Measurements from ENCODE around the gene ANKLE2. TPM values are rescaled to one million over a fixed set of nuclear protein-coding genes. Genes with fewer than 3 reads are reported as not detected.

ANKLE2 gene
- total and polyA plus RNA-seq, 2 of the 13 experiments (the other 11 are each of a cell fraction or from before 2014, with no cell fraction given): 35.3 to 37.1 TPM

DNA sequence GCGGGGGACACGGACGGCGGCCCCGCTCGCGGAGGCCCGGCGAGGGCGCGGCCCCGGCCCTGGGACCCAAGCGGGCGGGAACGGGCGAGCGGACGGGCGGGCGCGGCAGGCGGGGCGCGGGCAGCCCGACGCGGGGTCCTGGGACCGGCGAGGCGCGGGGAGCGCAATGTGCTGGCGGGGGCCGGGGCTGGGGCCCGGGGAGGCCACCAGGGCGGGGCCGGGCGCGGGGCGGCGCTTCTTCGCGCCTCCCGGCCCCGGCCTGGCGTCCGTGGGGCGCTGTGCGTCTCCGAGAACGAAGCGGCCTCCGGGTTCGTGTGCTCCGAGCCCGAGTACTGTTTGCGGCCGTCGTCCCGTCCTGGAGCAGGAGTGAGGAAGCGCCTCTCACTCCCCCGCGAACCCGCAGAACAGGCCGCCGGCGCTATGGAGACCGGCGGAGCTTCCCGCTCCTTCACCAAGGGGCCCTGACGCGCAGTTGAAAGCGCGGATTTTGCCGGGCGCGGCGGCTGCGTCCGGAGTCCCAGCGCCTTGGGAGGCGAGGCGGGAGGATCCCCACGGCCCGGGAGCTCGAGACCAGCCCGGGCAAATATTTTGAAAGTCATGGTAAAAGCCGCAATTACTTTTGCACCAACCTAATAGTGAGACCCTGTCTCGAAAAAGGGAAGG, 420 bp upstream of the ANKLE2 start (continued):
- 0 out of 2 replicates have a peak, but pooled peaks have one; percentile 12 for TF ChIP-seq NCOA2 (CRISPR knock-in tag; IDR thresholded peaks at IDR 0.05)
- TF ChIP-seq ZNF772 (CRISPR knock-in tag; IDR thresholded peaks at IDR 0.05): no peak
- peak; percentile 83; the same call in 1 of the 2 replicates for TF ChIP-seq SMAD3 (CRISPR knock-in tag; IDR thresholded peaks at IDR 0.05)
- TF ChIP-seq BCL6 (CRISPR knock-in tag; IDR thresholded peaks at IDR 0.05): peak; percentile 23
- peak; percentile 47; the same call in 1 of the 2 replicates for TF ChIP-seq KDM3A (CRISPR knock-in tag; IDR thresholded peaks at IDR 0.05; ENCODE audit: low read depth)
- peak; percentile 55 for TF ChIP-seq IKZF4 (CRISPR knock-in tag; IDR thresholded peaks at IDR 0.05; ENCODE audit: borderline replicate concordance, low read depth, not compliant biosample characterization)
- peak; percentile 63 for TF ChIP-seq GABPB1 (CRISPR knock-in tag; IDR thresholded peaks at IDR 0.05)
- 0 out of 2 replicates have a peak, but pooled peaks have one; percentile 69 for TF ChIP-seq TOPORS (CRISPR knock-in tag; IDR thresholded peaks at IDR 0.05)
- TF ChIP-seq RBM39 (IDR thresholded peaks at IDR 0.05; ENCODE audit: low read depth, low read length, poor library complexity, severe bottlenecking): peak; percentile 69
- TF ChIP-seq, protein P1, sequence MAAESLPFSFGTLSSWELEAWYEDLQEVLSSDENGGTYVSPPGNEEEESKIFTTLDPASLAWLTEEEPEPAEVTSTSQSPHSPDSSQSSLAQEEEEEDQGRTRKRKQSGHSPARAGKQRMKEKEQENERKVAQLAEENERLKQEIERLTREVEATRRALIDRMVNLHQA (CRISPR knock-in tag; IDR thresholded peaks at IDR 0.05): no peak
- TF ChIP-seq HCFC1 (IDR thresholded peaks at IDR 0.05; ENCODE audit: low read depth, low read length): 0 out of 2 replicates have a peak, but pooled peaks have one; percentile 11
- 0 out of 2 replicates have a peak, but pooled peaks have one; percentile 59 for TF ChIP-seq HOXA9 (CRISPR knock-in tag; IDR thresholded peaks at IDR 0.05; ENCODE audit: borderline replicate concordance)
- TF ChIP-seq YEATS2 (CRISPR knock-in tag; IDR thresholded peaks at IDR 0.05; ENCODE audit: borderline replicate concordance): peak; percentile 47
- TF ChIP-seq TBX3 (IDR thresholded peaks at IDR 0.05; ENCODE audit: borderline replicate concordance): peak; percentile 26; the same call in 1 of the 2 replicates
- TF ChIP-seq NFE2L1 (CRISPR knock-in tag; IDR thresholded peaks at IDR 0.05; ENCODE audit: borderline replicate concordance): 0 out of 2 replicates have a peak, but pooled peaks have one; percentile 35
- TF ChIP-seq, protein P2, sequence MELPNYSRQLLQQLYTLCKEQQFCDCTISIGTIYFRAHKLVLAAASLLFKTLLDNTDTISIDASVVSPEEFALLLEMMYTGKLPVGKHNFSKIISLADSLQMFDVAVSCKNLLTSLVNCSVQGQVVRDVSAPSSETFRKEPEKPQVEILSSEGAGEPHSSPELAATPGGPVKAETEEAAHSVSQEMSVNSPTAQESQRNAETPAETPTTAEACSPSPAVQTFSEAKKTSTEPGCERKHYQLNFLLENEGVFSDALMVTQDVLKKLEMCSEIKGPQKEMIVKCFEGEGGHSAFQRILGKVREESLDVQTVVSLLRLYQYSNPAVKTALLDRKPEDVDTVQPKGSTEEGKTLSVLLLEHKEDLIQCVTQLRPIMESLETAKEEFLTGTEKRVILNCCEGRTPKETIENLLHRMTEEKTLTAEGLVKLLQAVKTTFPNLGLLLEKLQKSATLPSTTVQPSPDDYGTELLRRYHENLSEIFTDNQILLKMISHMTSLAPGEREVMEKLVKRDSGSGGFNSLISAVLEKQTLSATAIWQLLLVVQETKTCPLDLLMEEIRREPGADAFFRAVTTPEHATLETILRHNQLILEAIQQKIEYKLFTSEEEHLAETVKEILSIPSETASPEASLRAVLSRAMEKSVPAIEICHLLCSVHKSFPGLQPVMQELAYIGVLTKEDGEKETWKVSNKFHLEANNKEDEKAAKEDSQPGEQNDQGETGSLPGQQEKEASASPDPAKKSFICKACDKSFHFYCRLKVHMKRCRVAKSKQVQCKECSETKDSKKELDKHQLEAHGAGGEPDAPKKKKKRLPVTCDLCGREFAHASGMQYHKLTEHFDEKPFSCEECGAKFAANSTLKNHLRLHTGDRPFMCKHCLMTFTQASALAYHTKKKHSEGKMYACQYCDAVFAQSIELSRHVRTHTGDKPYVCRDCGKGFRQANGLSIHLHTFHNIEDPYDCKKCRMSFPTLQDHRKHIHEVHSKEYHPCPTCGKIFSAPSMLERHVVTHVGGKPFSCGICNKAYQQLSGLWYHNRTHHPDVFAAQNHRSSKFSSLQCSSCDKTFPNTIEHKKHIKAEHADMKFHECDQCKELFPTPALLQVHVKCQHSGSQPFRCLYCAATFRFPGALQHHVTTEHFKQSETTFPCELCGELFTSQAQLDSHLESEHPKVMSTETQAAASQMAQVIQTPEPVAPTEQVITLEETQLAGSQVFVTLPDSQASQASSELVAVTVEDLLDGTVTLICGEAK (IDR thresholded peaks at IDR 0.05): peak; percentile 86
- TF ChIP-seq, protein P2 (CRISPR knock-in tag; IDR thresholded peaks at IDR 0.05): peak; percentile 42; the same call in 1 of the 2 replicates
- TF ChIP-seq, protein P3, sequence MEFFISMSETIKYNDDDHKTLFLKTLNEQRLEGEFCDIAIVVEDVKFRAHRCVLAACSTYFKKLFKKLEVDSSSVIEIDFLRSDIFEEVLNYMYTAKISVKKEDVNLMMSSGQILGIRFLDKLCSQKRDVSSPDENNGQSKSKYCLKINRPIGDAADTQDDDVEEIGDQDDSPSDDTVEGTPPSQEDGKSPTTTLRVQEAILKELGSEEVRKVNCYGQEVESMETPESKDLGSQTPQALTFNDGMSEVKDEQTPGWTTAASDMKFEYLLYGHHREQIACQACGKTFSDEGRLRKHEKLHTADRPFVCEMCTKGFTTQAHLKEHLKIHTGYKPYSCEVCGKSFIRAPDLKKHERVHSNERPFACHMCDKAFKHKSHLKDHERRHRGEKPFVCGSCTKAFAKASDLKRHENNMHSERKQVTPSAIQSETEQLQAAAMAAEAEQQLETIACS (CRISPR knock-in tag; IDR thresholded peaks at IDR 0.05): no peak
- TF ChIP-seq ZNF761 (CRISPR knock-in tag; conservative IDR thresholded peaks at IDR 0.05): no peak
- peak; percentile 59 for TF ChIP-seq FOXA3 (CRISPR knock-in tag; IDR thresholded peaks at IDR 0.05)
